Vagina (tissue), 2 donors: ENCODE data around the gene ENOX2.

ENCODE experiments used
- POLR2A ChIP-seq, 2 donors: fragments of 450-650 bp; IDR thresholded peaks; one replicate each; pipeline ENCODE4 v1.6.1; 2017; ENCODE audit warnings: antibody characterized with exemption in 2 of 2, mild to moderate bottlenecking in 2 of 2, moderate library complexity in 2 of 2
- POLR2AphosphoS5 ChIP-seq, 2 donors: sonication (generic); formaldehyde crosslinking; IDR thresholded peaks; one replicate each; pipeline ENCODE4 v1.9.0; 2017; ENCODE audit warnings: antibody characterized with exemption in 2 of 2, mild to moderate bottlenecking in 2 of 2, low read depth in 1 of 2; ENCODE audit not compliant: insufficient read depth in 1 of 2
- TF ChIP-seq, protein P1 (sequence below), 3 experiments: fragments of 450-650 bp in 2 of 3; fragments of 200-600 bp in 1 of 3; sonication (generic) in 1 of 3; IDR thresholded peaks; one replicate each; pipeline ENCODE4 v1.5.1; 2017 to 2019; ENCODE audit warnings: antibody characterized with exemption in 3 of 3, mild to moderate bottlenecking in 2 of 3, moderate library complexity in 2 of 3

DNA sequence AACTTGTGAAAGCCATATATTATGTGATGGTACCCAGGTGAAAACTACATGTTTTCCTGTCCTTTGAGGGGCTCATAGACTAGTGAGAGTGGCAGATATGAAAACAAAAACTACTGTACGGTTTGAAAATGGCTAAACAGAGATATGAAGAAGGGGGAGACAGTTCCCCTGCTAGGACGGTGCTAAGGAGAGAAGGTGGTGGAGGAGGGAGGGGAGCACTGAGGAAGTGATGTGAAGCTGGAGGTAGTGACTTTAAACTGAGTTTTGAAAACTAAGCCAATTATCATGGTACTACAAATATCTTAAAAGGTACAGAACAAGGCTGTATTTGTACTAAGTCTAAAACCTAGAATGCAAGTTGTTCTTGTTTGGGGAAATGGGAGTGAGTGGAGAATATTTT, 188.3 kb downstream of the ENOX2 start:
- TF ChIP-seq, protein P1, sequence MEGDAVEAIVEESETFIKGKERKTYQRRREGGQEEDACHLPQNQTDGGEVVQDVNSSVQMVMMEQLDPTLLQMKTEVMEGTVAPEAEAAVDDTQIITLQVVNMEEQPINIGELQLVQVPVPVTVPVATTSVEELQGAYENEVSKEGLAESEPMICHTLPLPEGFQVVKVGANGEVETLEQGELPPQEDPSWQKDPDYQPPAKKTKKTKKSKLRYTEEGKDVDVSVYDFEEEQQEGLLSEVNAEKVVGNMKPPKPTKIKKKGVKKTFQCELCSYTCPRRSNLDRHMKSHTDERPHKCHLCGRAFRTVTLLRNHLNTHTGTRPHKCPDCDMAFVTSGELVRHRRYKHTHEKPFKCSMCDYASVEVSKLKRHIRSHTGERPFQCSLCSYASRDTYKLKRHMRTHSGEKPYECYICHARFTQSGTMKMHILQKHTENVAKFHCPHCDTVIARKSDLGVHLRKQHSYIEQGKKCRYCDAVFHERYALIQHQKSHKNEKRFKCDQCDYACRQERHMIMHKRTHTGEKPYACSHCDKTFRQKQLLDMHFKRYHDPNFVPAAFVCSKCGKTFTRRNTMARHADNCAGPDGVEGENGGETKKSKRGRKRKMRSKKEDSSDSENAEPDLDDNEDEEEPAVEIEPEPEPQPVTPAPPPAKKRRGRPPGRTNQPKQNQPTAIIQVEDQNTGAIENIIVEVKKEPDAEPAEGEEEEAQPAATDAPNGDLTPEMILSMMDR (IDR thresholded peaks at IDR 0.05): no peak
- TF ChIP-seq POLR2AphosphoS5 (IDR thresholded peaks at IDR 0.05; ENCODE audit: insufficient read depth in 1 of 2, low read depth in 1 of 2): no peak
- TF ChIP-seq POLR2A (IDR thresholded peaks at IDR 0.05): no peak
